HG02610 (cell line): ENCODE results near the gene KAZN.
A peak's percentile ranks its signal among the peaks of the same experiment; 100 is the strongest.

Source experiments
- ATAC-seq: cut with Tn5 transposase; IDR thresholded peaks from one replicate; pipeline ENCODE4 v1.9.1; 2021; ENCODE audit warnings: mild to moderate bottlenecking, moderate library complexity; ENCODE audit not compliant: unreplicated experiment

The KAZN gene

GRCh38 chr1:14705824-14706223, 107.3 kb downstream of the KAZN start:
- ATAC-seq, result no peak

- ATAC-seq, result no peak
These were observed 108.1 kb downstream of the KAZN start for GRCh38 chr1:14706631-14707030.

- no peak for ATAC-seq
These were observed 109.3 kb downstream of the KAZN start for GRCh38 chr1:14707531-14708445.

GRCh38 chr1:14710331-14710730, 111.8 kb downstream of the KAZN start:
- no peak for ATAC-seq

- no peak for ATAC-seq
These were observed 113.7 kb downstream of the KAZN start for GRCh38 chr1:14712136-14712535.

GRCh38 chr1:14713077-14713476, 114.6 kb downstream of the KAZN start:
- no peak for ATAC-seq

- ATAC-seq, result no peak
These were observed 116.8 kb downstream of the KAZN start for GRCh38 chr1:14715266-14715665.

- ATAC-seq, result no peak
These were observed 117.3 kb downstream of the KAZN start for GRCh38 chr1:14715802-14716201.

GRCh38 chr1:14716474-14716873, 118.0 kb downstream of the KAZN start:
- no peak for ATAC-seq

- ATAC-seq, result no peak
These were observed 120.0 kb downstream of the KAZN start for GRCh38 chr1:14718476-14718875.

GRCh38 chr1:14723401-14723800, 124.9 kb downstream of the KAZN start:
- no peak for ATAC-seq

GRCh38 chr1:14724246-14724645, 125.8 kb downstream of the KAZN start:
- no peak for ATAC-seq

GRCh38 chr1:14724678-14725077, 126.2 kb downstream of the KAZN start:
- ATAC-seq, result no peak

GRCh38 chr1:14725238-14725637, 126.8 kb downstream of the KAZN start:
- no peak for ATAC-seq

GRCh38 chr1:14725695-14726094, 127.2 kb downstream of the KAZN start:
- no peak for ATAC-seq

GRCh38 chr1:14726606-14727005, 128.1 kb downstream of the KAZN start:
- ATAC-seq, result no peak

- ATAC-seq, result no peak
These were observed 130.0 kb downstream of the KAZN start for GRCh38 chr1:14728516-14728915.

- ATAC-seq, result peak; percentile 17
These were observed 134.2 kb downstream of the KAZN start for GRCh38 chr1:14732728-14733047.

GRCh38 chr1:14733048-14733778, 134.7 kb downstream of the KAZN start:
- ATAC-seq, result peak; percentile 36

- no peak for ATAC-seq
These were observed 135.3 kb downstream of the KAZN start for GRCh38 chr1:14733779-14734140.

GRCh38 chr1:14735841-14736240, 137.4 kb downstream of the KAZN start:
- ATAC-seq, result no peak

GRCh38 chr1:14737561-14738094, 139.1 kb downstream of the KAZN start:
- no peak for ATAC-seq
